ENCODE measurements around the gene TRIM15. TPM values are rescaled to one million over a fixed set of nuclear protein-coding genes. Genes with fewer than 3 reads are reported as not detected.
"Not testable (repeated sequence)": the region's sequence is repeated elsewhere in the genome, so short reads cannot be mapped to it uniquely, and the experiment has no call there.

TRIM15 gene
- total and polyA plus RNA-seq, 5 experiments from 2014 or later = not detected

- DNase-seq (no peak), ATAC-seq (no peak)
- Mint-ChIP-seq H3K4me1 (peaks cover 6 to 14% (median 8%) of the 10 kb centered on the region in 4 donors), H3K9me3 (no peaks in the 10 kb centered on the region), H3K27me3 (peaks cover 25 to 67% (median 60%) of the 10 kb centered on the region in 5 donors), H3K4me3 (no peak overlapping the region), H3K36me3 (peaks cover 0 to 1% (median 0%) of the 10 kb centered on the region in 3 donors), H3K27ac (no peak overlapping the region)
- POLR2A ChIA-PET = interaction anchor here (2.8 kb wide), 1 partner anchor 30 kb away, joined by 18 read pairs; no protein-coding TSS in a partner anchor
These were observed 31.3 kb upstream of the TRIM15 start for GRCh38 chr6:30131947-30132497.

- peaks cover 0 to 1% (median 0%) of the 10 kb centered on the region in 3 donors for H3K36me3 Mint-ChIP-seq
- H3K4me1 Mint-ChIP-seq = peaks cover 5 to 8% (median 6%) of the 10 kb centered on the region in 4 donors
- DNase-seq (no peak), ATAC-seq (no peak)
- H3K27ac Mint-ChIP-seq = no peak overlapping the region
- POLR2A ChIA-PET = interaction anchor here (1.8 kb wide), 1 partner anchor 32 kb away, joined by 4 read pairs; no protein-coding TSS in a partner anchor
- no peak overlapping the region for H3K4me3 Mint-ChIP-seq
- H3K9me3 Mint-ChIP-seq = no peaks in the 10 kb centered on the region
- peaks cover 22 to 49% (median 29%) of the 10 kb centered on the region in 5 donors for H3K27me3 Mint-ChIP-seq
These were observed 28.2 kb upstream of the TRIM15 start for GRCh38 chr6:30135147-30135546.

- no peak for ATAC-seq
- H3K27me3 Mint-ChIP-seq = peaks cover 25 to 46% (median 30%) of the 10 kb centered on the region in 5 donors
- H3K9me3 Mint-ChIP-seq = no peaks in the 10 kb centered on the region
- H3K4me1 Mint-ChIP-seq = peaks cover 3 to 4% (median 4%) of the 10 kb centered on the region in 4 donors
- POLR2A ChIA-PET = interaction anchor here (1.8 kb wide), 1 partner anchor 32 kb away, joined by 4 read pairs; no protein-coding TSS in a partner anchor
- H3K36me3 Mint-ChIP-seq = peaks cover 0 to 1% (median 0%) of the 10 kb centered on the region in 3 donors
- no peak for DNase-seq
- H3K4me3 Mint-ChIP-seq = no peak within 1 kb of the TSS
- no peak within 1 kb of the TSS for H3K27ac Mint-ChIP-seq
These were observed 27.6 kb upstream of the TRIM15 start, which contains the start of gene TRIM40 for GRCh38 chr6:30135757-30136156. TRIM40 (plus strand) TSS chr6:30136140; CDS start chr6:30137037, 897 bp downstream.

GRCh38 chr6:30136570-30137286 lies 26.6 kb upstream of the TRIM15 start:
- Mint-ChIP-seq H3K27ac (no peak overlapping the region), H3K4me1 (no peaks in the 10 kb centered on the region), H3K27me3 (peaks cover 19 to 43% (median 27%) of the 10 kb centered on the region in 5 donors), H3K9me3 (no peaks in the 10 kb centered on the region), H3K36me3 (peaks cover 0 to 1% (median 0%) of the 10 kb centered on the region in 3 donors), H3K4me3 (no peak overlapping the region)
- POLR2A ChIA-PET = interaction anchor here (1.8 kb wide), 1 partner anchor 33 kb away, joined by 4 read pairs; no protein-coding TSS in a partner anchor
- ATAC-seq (no peak), DNase-seq (no peak)

- DNase-seq, H3K4me3 Mint-ChIP-seq, POLR2A ChIA-PET, ATAC-seq, H3K9me3 Mint-ChIP-seq, H3K27ac Mint-ChIP-seq, H3K36me3 Mint-ChIP-seq, H3K4me1 Mint-ChIP-seq: not testable (repeated sequence)
- H3K27me3 Mint-ChIP-seq = peaks cover 20 to 43% (median 32%) of the 10 kb centered on the region in 5 donors
These were observed 23.1 kb upstream of the TRIM15 start for GRCh38 chr6:30140240-30140639.

- no peak for ATAC-seq
- POLR2A ChIA-PET = no interaction called here
- no peak overlapping the region for H3K4me3 Mint-ChIP-seq
- H3K9me3 Mint-ChIP-seq = no peaks in the 10 kb centered on the region
- no peak overlapping the region for H3K27ac Mint-ChIP-seq
- H3K36me3 Mint-ChIP-seq = no peaks in the 10 kb centered on the region
- peaks cover 22 to 45% (median 35%) of the 10 kb centered on the region in 5 donors for H3K27me3 Mint-ChIP-seq
- no peaks in the 10 kb centered on the region for H3K4me1 Mint-ChIP-seq
- DNase-seq = no peak
These were observed 20.7 kb upstream of the TRIM15 start for GRCh38 chr6:30142665-30143064.

GRCh38 chr6:30143780-30144179 lies 19.6 kb upstream of the TRIM15 start:
- DNase-seq (no peak), ATAC-seq (no peak)
- peaks cover 0 to 2% (median 0%) of the 10 kb centered on the region in 4 donors for H3K4me1 Mint-ChIP-seq
- no peak overlapping the region for H3K4me3 Mint-ChIP-seq
- POLR2A ChIA-PET = no interaction called here
- H3K9me3 Mint-ChIP-seq = no peaks in the 10 kb centered on the region
- H3K27me3 Mint-ChIP-seq = peaks cover 23 to 56% (median 42%) of the 10 kb centered on the region in 5 donors
- no peaks in the 10 kb centered on the region for H3K36me3 Mint-ChIP-seq
- peak overlapping the region in 1 of 10 donors; percentile 38 for H3K27ac Mint-ChIP-seq

- Mint-ChIP-seq H3K27me3 (peaks cover 23 to 60% (median 42%) of the 10 kb centered on the region in 5 donors), H3K4me3 (no peak overlapping the region), H3K4me1 (peaks cover 0 to 2% (median 0%) of the 10 kb centered on the region in 4 donors), H3K27ac (no peak overlapping the region), H3K36me3 (no peaks in the 10 kb centered on the region), H3K9me3 (no peaks in the 10 kb centered on the region)
- ATAC-seq (no peak), DNase-seq (no peak)
- POLR2A ChIA-PET = no interaction called here
These were observed 18.5 kb upstream of the TRIM15 start for GRCh38 chr6:30144811-30145210.

GRCh38 chr6:30145818-30146217 lies 17.5 kb upstream of the TRIM15 start:
- H3K27me3 Mint-ChIP-seq = peaks cover 19 to 67% (median 43%) of the 10 kb centered on the region in 5 donors
- H3K4me3 Mint-ChIP-seq = no peak overlapping the region
- no peaks in the 10 kb centered on the region for H3K9me3 Mint-ChIP-seq
- H3K36me3 Mint-ChIP-seq = no peaks in the 10 kb centered on the region
- peaks cover 0 to 2% (median 0%) of the 10 kb centered on the region in 4 donors for H3K4me1 Mint-ChIP-seq
- H3K27ac Mint-ChIP-seq = peak overlapping the region in 1 of 10 donors; percentile 54
- no peak for ATAC-seq
- POLR2A ChIA-PET = no interaction called here
- DNase-seq = no peak

GRCh38 chr6:30147096-30147495 lies 16.2 kb upstream of the TRIM15 start:
- Mint-ChIP-seq H3K9me3 (no peaks in the 10 kb centered on the region), H3K27ac (no peak overlapping the region), H3K4me3 (no peak overlapping the region), H3K36me3 (no peaks in the 10 kb centered on the region), H3K27me3 (peaks cover 19 to 58% (median 34%) of the 10 kb centered on the region in 5 donors), H3K4me1 (peaks cover 0 to 5% (median 5%) of the 10 kb centered on the region in 4 donors)
- no peak for DNase-seq
- POLR2A ChIA-PET = no interaction called here
- no peak for ATAC-seq

- H3K9me3 Mint-ChIP-seq = no peaks in the 10 kb centered on the region
- H3K27me3 Mint-ChIP-seq = peaks cover 14 to 57% (median 31%) of the 10 kb centered on the region in 5 donors
- peaks cover 0 to 5% (median 5%) of the 10 kb centered on the region in 4 donors for H3K4me1 Mint-ChIP-seq
- no peak overlapping the region for H3K4me3 Mint-ChIP-seq
- no peak for DNase-seq
- no peak overlapping the region for H3K27ac Mint-ChIP-seq
- POLR2A ChIA-PET = no interaction called here
- no peak for ATAC-seq
- no peaks in the 10 kb centered on the region for H3K36me3 Mint-ChIP-seq
These were observed 14.1 kb upstream of the TRIM15 start for GRCh38 chr6:30149234-30149633.

- ATAC-seq (no peak), DNase-seq (no peak)
- H3K27ac Mint-ChIP-seq = no peak overlapping the region
These were observed 13.3 kb upstream of the TRIM15 start for GRCh38 chr6:30149858-30150550.

More at GRCh38 chr6:30149858-30150550, 13.3 kb upstream of the TRIM15 start:
- Mint-ChIP-seq H3K27me3 (peaks cover 13 to 55% (median 30%) of the 10 kb centered on the region in 5 donors), H3K9me3 (no peaks in the 10 kb centered on the region), H3K4me1 (peaks cover 0 to 5% (median 5%) of the 10 kb centered on the region in 4 donors), H3K4me3 (no peak overlapping the region), H3K36me3 (no peaks in the 10 kb centered on the region)
- POLR2A ChIA-PET = no interaction called here
